ENCODE data around the gene POLR3E.
"Not testable (repeated sequence)": the region's sequence is repeated elsewhere in the genome, so short reads cannot be mapped to it uniquely, and the experiment has no call there.

The POLR3E gene

GRCh38 chr16:22364241-22364640 is 67.0 kb downstream of the POLR3E start:
- Histone ChIP-seq H3K4me1 (ENCODE audit: control insufficient read depth, low read length) (peaks cover 14% of the 10 kb centered on the region), H3K79me2 (ENCODE audit: control insufficient read depth, low read length) (peaks cover 56% of the 10 kb centered on the region), H3F3A (ENCODE audit: control insufficient read depth, insufficient read depth) (no peaks in the 10 kb centered on the region; the same call in 1 of the 2 replicates), H3K27ac (ENCODE audit: low read depth, low read length) (no peak overlapping the region), H3K36me3 (ENCODE audit: control insufficient read depth, low read length) (peaks cover 48% of the 10 kb centered on the region), H3K4me3 (ENCODE audit: low read length) (no peak overlapping the region), H3K9me3 (ENCODE audit: control insufficient read depth, insufficient read depth, low read length) (no peaks in the 10 kb centered on the region), H3K9me2 (replicated peaks; ENCODE audit: control insufficient read depth, low read length) (no peaks in the 10 kb centered on the region), H3K4me2 (ENCODE audit: low read length) (no peak overlapping the region), H4K20me1 (ENCODE audit: control insufficient read depth, insufficient read depth, low read depth, low read length) (no peaks in the 10 kb centered on the region), H3K27me3 (ENCODE audit: control insufficient read depth, low read length) (no peaks in the 10 kb centered on the region)
- TF ChIP-seq CTCF (IDR thresholded peaks at IDR 0.05; ENCODE audit: low read depth, low read length, poor library complexity, severe bottlenecking) = no peak
- no peak for TF ChIP-seq EZH2phosphoT487 (IDR thresholded peaks at IDR 0.05; ENCODE audit: borderline replicate concordance, low read length)

DNA sequence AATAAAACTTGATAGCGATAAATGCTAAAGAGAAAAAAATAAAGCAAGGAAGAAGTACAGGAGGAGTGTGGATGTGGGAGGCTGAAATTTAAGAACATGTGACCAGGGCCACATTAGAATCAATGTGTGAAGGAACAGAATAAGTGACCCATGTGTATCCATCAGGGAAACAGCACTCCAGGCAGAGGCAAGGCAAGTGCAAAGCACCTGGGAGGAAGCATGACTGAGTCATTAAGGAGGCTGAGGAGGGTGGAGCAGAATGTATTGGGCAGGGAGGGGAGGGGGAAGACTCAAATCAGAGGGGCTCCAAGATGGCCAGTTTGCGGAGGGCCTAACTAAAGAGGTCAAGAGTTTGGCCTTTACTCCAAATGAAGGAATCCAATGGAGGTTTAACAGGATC is 69.2 kb downstream of the POLR3E start:
- no peak overlapping the region for H3K4me3 ChIP-seq (ENCODE audit: low read length)
- H3K27me3 ChIP-seq (ENCODE audit: control insufficient read depth, low read length) = no peaks in the 10 kb centered on the region
- no peak overlapping the region for H3K4me2 ChIP-seq (ENCODE audit: low read length)
- no peak for TF ChIP-seq EZH2phosphoT487 (IDR thresholded peaks at IDR 0.05; ENCODE audit: borderline replicate concordance, low read length)
- no peak for TF ChIP-seq CTCF (IDR thresholded peaks at IDR 0.05; ENCODE audit: low read depth, low read length, poor library complexity, severe bottlenecking)
- no peaks in the 10 kb centered on the region for H3K9me2 ChIP-seq (replicated peaks; ENCODE audit: control insufficient read depth, low read length)
- H4K20me1 ChIP-seq (ENCODE audit: control insufficient read depth, insufficient read depth, low read depth, low read length) = no peaks in the 10 kb centered on the region
- no peaks in the 10 kb centered on the region for H3K9me3 ChIP-seq (ENCODE audit: control insufficient read depth, insufficient read depth, low read length)
- H3K36me3 ChIP-seq (ENCODE audit: control insufficient read depth, low read length) = peaks cover 51% of the 10 kb centered on the region
- H3F3A ChIP-seq (ENCODE audit: control insufficient read depth, insufficient read depth) = peaks cover 9% of the 10 kb centered on the region
- peaks cover 28% of the 10 kb centered on the region for H3K4me1 ChIP-seq (ENCODE audit: control insufficient read depth, low read length)
- peaks cover 63% of the 10 kb centered on the region for H3K79me2 ChIP-seq (ENCODE audit: control insufficient read depth, low read length)
- H3K27ac ChIP-seq (ENCODE audit: low read depth, low read length) = no peak overlapping the region

- no peaks in the 10 kb centered on the region for H3K27me3 ChIP-seq (ENCODE audit: control insufficient read depth, low read length)
- no peaks in the 10 kb centered on the region for H3K9me3 ChIP-seq (ENCODE audit: control insufficient read depth, insufficient read depth, low read length)
- TF ChIP-seq EZH2phosphoT487 (IDR thresholded peaks at IDR 0.05; ENCODE audit: borderline replicate concordance, low read length) (no peak), CTCF (IDR thresholded peaks at IDR 0.05; ENCODE audit: low read depth, low read length, poor library complexity, severe bottlenecking) (no peak)
- H4K20me1 ChIP-seq (ENCODE audit: control insufficient read depth, insufficient read depth, low read depth, low read length) = no peaks in the 10 kb centered on the region
- peaks cover 53% of the 10 kb centered on the region for H3K36me3 ChIP-seq (ENCODE audit: control insufficient read depth, low read length)
- H3K27ac ChIP-seq (ENCODE audit: low read depth, low read length) = no peak overlapping the region
- no peak overlapping the region for H3K4me3 ChIP-seq (ENCODE audit: low read length)
- peaks cover 31% of the 10 kb centered on the region for H3K4me1 ChIP-seq (ENCODE audit: control insufficient read depth, low read length)
- peaks cover 9% of the 10 kb centered on the region for H3F3A ChIP-seq (ENCODE audit: control insufficient read depth, insufficient read depth)
- no peak overlapping the region for H3K4me2 ChIP-seq (ENCODE audit: low read length)
- H3K79me2 ChIP-seq (ENCODE audit: control insufficient read depth, low read length) = peaks cover 67% of the 10 kb centered on the region
- no peaks in the 10 kb centered on the region for H3K9me2 ChIP-seq (replicated peaks; ENCODE audit: control insufficient read depth, low read length)
Measured at GRCh38 chr16:22366889-22367288, 69.7 kb downstream of the POLR3E start.

DNA sequence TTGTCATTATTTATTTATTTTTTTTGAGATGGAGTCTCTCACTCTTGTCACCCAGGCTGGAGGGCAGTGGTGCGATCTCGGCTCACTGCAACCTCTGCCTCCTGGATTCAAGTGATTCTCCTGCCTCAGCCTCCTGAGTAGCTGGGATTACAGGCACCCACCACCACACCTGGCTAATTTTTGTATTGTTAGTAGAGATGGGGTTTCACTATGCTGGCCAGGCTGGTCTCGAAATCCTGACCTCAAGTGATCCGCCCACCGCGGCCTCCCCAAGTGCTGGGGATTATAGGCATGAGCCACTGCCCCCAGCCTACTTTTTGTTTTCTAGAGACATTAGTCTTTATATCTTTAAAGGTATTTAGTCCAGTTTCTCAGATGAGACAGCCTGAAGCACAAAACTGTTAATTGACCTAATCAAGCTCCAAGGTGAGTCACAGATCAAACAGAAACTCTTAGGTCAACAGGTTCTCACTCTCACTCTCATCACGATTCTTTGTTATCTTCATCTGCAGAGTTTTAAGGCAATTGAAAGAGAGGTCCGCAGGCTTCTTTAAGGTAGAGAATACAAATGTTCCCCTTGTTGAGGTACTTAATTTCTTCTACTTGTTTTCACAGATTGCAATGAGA is 71.1 kb downstream of the POLR3E start:
- H3K79me2 ChIP-seq (ENCODE audit: control insufficient read depth, low read length) = peaks cover 81% of the 10 kb centered on the region
- H3K27ac ChIP-seq (ENCODE audit: low read depth, low read length); H3K27me3 ChIP-seq (ENCODE audit: control insufficient read depth, low read length); H3K9me3 ChIP-seq (ENCODE audit: control insufficient read depth, insufficient read depth, low read length); H3K4me2 ChIP-seq (ENCODE audit: low read length); H3K9me2 ChIP-seq (replicated peaks; ENCODE audit: control insufficient read depth, low read length); H3K4me3 ChIP-seq (ENCODE audit: low read length); H4K20me1 ChIP-seq (ENCODE audit: control insufficient read depth, insufficient read depth, low read depth, low read length): not testable (repeated sequence)
- H3K4me1 ChIP-seq (ENCODE audit: control insufficient read depth, low read length) = peaks cover 45% of the 10 kb centered on the region
- peaks cover 11% of the 10 kb centered on the region for H3F3A ChIP-seq (ENCODE audit: control insufficient read depth, insufficient read depth)
- peaks cover 44% of the 10 kb centered on the region for H3K36me3 ChIP-seq (ENCODE audit: control insufficient read depth, low read length)

Measured in DOHH2 (cell line).